HEK293T (cell line): ENCODE results near the gene MAPK8IP1.
"Not testable (repeated sequence)": the region's sequence is repeated elsewhere in the genome, so short reads cannot be mapped to it uniquely, and the experiment has no call there.

Experiments used
- CTCF ChIA-PET: fragments of 350-600 bp; formaldehyde crosslinking; extraction: SDS; loops from one replicate; lab custom pipeline; 2021; ENCODE audit warnings: antibody characterized with exemption, inconsistent platforms; lab: Yijun Ruan, JAX
- POLR2A ChIA-PET: fragments of 350-600 bp; formaldehyde crosslinking; extraction: SDS; loops from one replicate; lab custom pipeline; 2020; ENCODE audit warnings: antibody characterized with exemption, inconsistent platforms; lab: Yijun Ruan, JAX
- DNase-seq: peaks from one replicate; pipeline ENCODE4 v3.0.0; 2012; ENCODE audit warnings: mixed read lengths; ENCODE audit errors: extremely low spot score
- ARNT ChIP-seq: fragments of 450-650 bp; IDR thresholded peaks from 2 replicates; pipeline ENCODE4 v1.6.1; 2017; ENCODE audit warnings: mild to moderate bottlenecking
- BHLHE40 ChIP-seq: fragments of 450-650 bp; IDR thresholded peaks from 2 replicates; pipeline ENCODE4 v1.6.1; 2016; ENCODE audit warnings: mild to moderate bottlenecking, moderate library complexity, borderline replicate concordance
- CTBP1 ChIP-seq: fragments of 450-650 bp; IDR thresholded peaks from 2 replicates; pipeline ENCODE4 v1.6.1; 2016; ENCODE audit warnings: borderline replicate concordance
- ELF4 ChIP-seq: fragments of 450-650 bp; IDR thresholded peaks from 2 replicates; pipeline ENCODE4 v1.6.1; 2017; ENCODE audit warnings: antibody characterized with exemption
- FOXA1 ChIP-seq: fragments of 450-650 bp; IDR thresholded peaks from 2 replicates; pipeline ENCODE4 v1.6.1; 2016; ENCODE audit warnings: mild to moderate bottlenecking
- FOXK2 ChIP-seq: fragments of 450-650 bp; IDR thresholded peaks from 2 replicates; pipeline ENCODE4 v1.6.1; 2016; ENCODE audit warnings: mild to moderate bottlenecking
- FOXM1 ChIP-seq: fragments of 450-650 bp; IDR thresholded peaks from 2 replicates; pipeline ENCODE4 v1.6.1; 2017; ENCODE audit warnings: mild to moderate bottlenecking, borderline replicate concordance
- HDGF ChIP-seq: fragments of 450-650 bp; IDR thresholded peaks from 2 replicates; pipeline ENCODE4 v1.6.1; 2017; ENCODE audit warnings: antibody characterized with exemption, borderline replicate concordance
- L3MBTL2 ChIP-seq: fragments of 450-650 bp; conservative IDR thresholded peaks from 2 replicates; pipeline ENCODE4 v1.6.1; 2016; ENCODE audit warnings: mild to moderate bottlenecking
- LEF1 ChIP-seq: fragments of 450-650 bp; IDR thresholded peaks from 2 replicates; pipeline ENCODE4 v1.6.1; 2017; ENCODE audit warnings: mild to moderate bottlenecking, borderline replicate concordance
- NFRKB ChIP-seq: fragments of 450-650 bp; IDR thresholded peaks from 2 replicates; pipeline ENCODE4 v1.6.1; 2016; ENCODE audit warnings: mild to moderate bottlenecking, moderate library complexity
- SP1 ChIP-seq: fragments of 450-650 bp; IDR thresholded peaks from 2 replicates; pipeline ENCODE4 v1.6.1; 2017
- SUZ12 ChIP-seq: fragments of 450-650 bp; IDR thresholded peaks from 2 replicates; pipeline ENCODE4 v1.6.1; 2016; ENCODE audit warnings: mild to moderate bottlenecking
- TARDBP ChIP-seq: fragments of 450-650 bp; IDR thresholded peaks from 2 replicates; pipeline ENCODE4 v1.6.1; 2016
- ZNF384 ChIP-seq: fragments of 450-650 bp; IDR thresholded peaks from 2 replicates; pipeline ENCODE4 v1.6.1; 2016
- TF ChIP-seq, protein P1 (sequence below): fragments of 450-650 bp; IDR thresholded peaks from 2 replicates; pipeline ENCODE4 v1.6.1; 2016

Gene MAPK8IP1

DNA sequence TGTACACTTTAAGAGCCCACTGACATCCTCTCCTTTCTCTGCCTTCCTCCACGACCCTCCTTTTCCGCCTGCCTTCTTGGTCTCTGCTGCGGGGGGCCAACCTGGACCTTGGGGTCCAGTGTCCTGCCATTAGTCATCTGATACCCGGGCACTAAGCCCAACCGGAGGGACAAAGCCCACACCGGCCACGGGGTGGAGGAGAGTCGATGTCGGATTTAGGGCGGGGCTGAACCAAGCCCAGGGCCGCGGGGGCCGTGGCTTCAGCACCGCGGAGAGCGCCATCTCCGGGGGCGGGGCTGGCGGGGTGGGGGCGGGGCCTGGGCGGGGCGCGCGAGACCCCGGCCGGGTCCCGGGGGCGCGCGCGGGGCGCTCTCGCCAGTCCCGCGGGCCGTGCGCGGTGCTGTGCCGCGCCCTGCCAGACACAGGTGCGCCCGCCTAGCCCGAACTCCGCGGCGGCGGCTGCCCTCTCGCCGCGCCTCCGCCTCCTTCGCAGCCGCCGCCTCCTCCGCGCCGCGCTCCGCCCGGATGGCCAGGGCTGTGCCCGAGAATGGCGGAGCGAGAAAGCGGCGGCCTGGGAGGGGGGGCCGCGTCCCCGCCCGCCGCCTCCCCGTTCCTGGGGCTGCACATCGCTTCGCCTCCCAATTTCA, at the start of gene MAPK8IP1:
MAPK8IP1 (plus strand) TSS at position 378 of the 647 bp plus-strand sequence; CDS start at position 548, 170 bp downstream.
- DNase-seq, result peak; percentile 88
- ChIA-PET POLR2A (no interaction called here), CTCF (no interaction called here)
- TF ChIP-seq FOXA1 (no peak), ZNF384 (no peak), SP1 (no peak), SUZ12 (no peak), ARNT (no peak), FOXM1 (no peak), BHLHE40 (no peak), TARDBP (no peak), NFRKB (no peak), HDGF (no peak)

DNA sequence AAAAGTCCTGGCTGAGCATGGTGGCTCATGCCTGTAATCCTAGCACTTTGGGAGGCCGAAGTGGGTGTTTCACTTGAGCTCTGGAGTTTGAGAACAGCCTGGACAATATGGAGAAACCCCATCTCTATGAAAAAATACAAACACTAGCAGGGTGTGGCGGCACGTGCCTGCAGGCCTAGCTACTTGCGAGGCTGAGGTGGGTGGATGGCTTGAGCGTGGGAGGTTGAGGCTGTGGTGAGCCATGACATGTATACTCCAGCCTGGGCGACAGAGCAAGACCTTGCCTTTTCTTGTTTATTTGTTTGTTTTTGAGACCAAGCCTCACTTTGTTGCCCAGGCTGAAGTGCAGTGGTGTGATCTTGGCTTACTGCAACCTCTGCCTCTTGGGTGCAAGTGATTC, 46.2 kb upstream of the MAPK8IP1 start:
- CTCF ChIA-PET, result no interaction called here
- POLR2A ChIA-PET, result no interaction called here
- TF ChIP-seq HDGF (no peak), FOXA1 (no peak)
- no peak for DNase-seq

DNA sequence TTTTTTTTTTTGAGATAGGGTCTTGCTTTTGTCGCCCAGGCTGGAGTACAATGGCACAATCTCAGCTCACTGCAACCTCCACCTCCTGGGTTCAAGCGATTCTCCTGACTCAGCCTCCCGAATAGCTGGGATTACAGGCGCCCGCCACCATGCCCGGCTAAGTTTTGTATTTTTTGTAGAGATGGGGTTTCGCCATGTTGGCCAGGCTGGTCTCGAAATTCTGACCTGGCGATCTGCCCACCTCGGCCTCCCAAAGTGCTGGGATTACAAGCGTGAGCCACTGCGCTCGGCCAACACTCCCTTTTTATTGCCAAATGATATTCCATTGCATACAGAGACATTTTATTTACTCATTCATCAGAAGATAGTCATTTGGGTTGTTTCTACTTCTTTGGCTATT, 45.2 kb upstream of the MAPK8IP1 start:
- DNase-seq, CTCF ChIA-PET, POLR2A ChIA-PET: not testable (repeated sequence)

DNA sequence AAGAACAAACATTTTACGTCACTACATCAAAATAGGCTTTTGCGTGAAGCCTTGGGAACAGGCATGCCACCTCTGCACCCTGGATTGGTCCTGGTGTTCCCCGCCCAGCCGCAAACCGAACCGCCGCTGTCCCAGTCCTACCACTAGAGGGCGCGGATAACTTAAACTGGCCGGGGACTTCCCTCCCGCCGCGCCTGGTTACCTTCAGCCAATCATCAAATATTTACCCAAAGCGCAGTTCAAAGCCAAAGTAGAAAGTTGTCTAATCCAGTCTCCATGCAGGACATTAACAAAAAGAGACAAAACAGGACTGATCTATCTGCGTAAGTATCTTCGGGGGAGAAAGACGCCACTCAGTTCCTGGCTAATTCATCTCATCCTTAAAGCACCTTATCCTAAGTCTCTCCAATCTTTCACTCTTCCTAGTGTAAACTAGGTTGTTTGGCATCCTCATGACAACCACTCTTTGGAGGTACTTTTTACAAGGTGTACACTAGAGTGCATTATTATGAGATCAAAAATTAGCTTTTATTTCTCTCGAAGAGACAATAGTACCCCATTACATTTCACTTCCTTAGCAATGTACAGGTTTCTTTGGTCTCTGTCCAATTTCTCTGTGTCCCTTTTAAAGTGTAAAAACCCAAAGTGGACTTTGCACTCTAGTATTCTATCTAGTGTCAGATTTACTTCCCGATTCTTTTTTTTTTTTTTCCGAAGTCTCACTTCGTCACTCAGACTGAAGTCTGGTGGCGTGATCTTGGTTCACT, 42.1 kb upstream of the MAPK8IP1 start:
- TF ChIP-seq L3MBTL2, result no peak
- no peak for TF ChIP-seq ELF4
- TF ChIP-seq FOXK2, result no peak
- TF ChIP-seq, protein P1, sequence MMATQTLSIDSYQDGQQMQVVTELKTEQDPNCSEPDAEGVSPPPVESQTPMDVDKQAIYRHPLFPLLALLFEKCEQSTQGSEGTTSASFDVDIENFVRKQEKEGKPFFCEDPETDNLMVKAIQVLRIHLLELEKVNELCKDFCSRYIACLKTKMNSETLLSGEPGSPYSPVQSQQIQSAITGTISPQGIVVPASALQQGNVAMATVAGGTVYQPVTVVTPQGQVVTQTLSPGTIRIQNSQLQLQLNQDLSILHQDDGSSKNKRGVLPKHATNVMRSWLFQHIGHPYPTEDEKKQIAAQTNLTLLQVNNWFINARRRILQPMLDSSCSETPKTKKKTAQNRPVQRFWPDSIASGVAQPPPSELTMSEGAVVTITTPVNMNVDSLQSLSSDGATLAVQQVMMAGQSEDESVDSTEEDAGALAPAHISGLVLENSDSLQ, result peak; percentile 23; the same call in 1 of the 2 replicates
- TF ChIP-seq NFRKB, result no peak
- TF ChIP-seq HDGF, result no peak
- ChIA-PET CTCF (interaction anchor here (0.7 to 1.1 kb wide), 4 partner anchors 13 to 99 kb away, joined by 3 to 5 read pairs (median 4); no protein-coding TSS in a partner anchor), POLR2A (no interaction called here)
- peak; percentile 84 for DNase-seq

DNA sequence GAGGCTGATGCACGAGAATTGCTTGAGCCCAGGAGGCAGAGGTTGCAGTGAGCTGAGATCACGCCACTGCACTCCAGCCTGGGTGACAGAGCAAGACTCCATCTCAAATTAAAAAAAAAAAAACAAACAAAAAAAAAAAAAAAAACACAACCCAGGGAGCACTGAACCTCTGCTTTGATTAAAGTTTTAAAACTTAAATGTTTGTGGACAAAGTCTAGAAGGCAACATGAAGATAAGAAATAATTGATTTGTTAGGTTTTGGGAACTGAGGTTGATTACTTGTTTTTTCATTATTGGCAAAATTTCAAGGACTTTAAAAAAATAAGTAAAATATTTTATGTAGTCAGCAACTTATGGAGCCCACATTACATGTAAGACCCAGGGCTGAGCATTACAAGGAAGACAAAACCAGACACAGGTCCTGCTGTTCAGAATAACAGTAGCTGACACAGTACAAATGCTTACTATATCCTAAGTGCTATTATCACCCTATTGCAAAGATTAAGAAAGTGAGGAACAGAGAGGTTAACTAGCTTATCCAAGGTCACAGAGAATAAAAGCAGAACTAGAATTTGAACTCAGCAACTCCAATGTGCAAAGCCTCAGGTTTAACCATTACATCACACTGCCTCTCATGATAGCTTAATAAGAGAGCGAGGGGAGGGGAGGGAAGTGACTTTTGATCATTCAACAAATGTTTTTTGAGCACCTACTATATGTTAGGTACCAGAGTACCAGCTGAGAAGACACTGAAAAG, 40.5 kb upstream of the MAPK8IP1 start:
- TF ChIP-seq SUZ12, result no peak
- no peak for TF ChIP-seq CTBP1
- no peak for TF ChIP-seq ZNF384
- TF ChIP-seq TARDBP, result no peak
- TF ChIP-seq FOXK2, result no peak
- TF ChIP-seq HDGF, result no peak
- TF ChIP-seq BHLHE40, result no peak
- TF ChIP-seq SP1, result no peak
- TF ChIP-seq FOXA1, result no peak
- no peak for TF ChIP-seq FOXM1
- TF ChIP-seq L3MBTL2, result no peak
- no peak for TF ChIP-seq ARNT
- TF ChIP-seq ELF4, result no peak
- TF ChIP-seq, protein P1, result no peak
- TF ChIP-seq NFRKB, result no peak
- no peak for TF ChIP-seq LEF1
- no peak for DNase-seq
- POLR2A ChIA-PET, result no interaction called here
- CTCF ChIA-PET, result no interaction called here

DNA sequence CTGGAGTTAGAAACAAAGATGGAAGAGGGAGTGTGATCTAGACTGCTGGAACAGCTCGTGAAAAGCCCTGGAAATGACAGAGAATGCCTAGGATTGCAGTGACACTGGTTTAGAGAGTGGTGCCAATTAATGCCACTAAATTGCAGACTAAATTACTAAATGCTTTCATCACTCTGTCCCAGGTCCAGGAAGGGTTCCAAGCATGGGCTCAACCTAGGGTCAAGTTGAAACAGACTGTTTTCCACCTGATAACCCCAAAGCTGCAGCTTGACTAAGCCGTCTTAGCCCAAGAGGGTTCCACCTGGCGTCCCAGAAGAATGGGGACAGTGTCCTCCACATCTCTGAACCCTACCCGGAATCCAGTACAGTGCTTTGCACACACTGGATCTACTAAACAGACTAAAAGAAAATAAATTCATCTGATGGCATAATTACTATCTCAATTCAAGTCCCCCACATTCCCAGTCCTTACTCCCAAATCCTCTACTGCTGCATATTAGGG, 39.2 kb upstream of the MAPK8IP1 start:
- ChIA-PET POLR2A (interaction anchor here (0.7 to 1.5 kb wide), 2 partner anchors 15 to 41 kb away, joined by 3 read pairs; no protein-coding TSS in a partner anchor), CTCF (interaction anchor here (1.0 kb wide), 1 partner anchor 75 kb away, joined by 3 read pairs; no protein-coding TSS in a partner anchor)
- no peak for TF ChIP-seq HDGF
- no peak for TF ChIP-seq LEF1
- no peak for TF ChIP-seq FOXM1
- no peak for TF ChIP-seq NFRKB
- no peak for TF ChIP-seq ZNF384
- TF ChIP-seq, protein P1, result no peak
- no peak for TF ChIP-seq ELF4
- no peak for TF ChIP-seq ARNT
- TF ChIP-seq CTBP1, result no peak
- no peak for TF ChIP-seq BHLHE40
- no peak for TF ChIP-seq FOXK2
- no peak for TF ChIP-seq FOXA1
- no peak for TF ChIP-seq TARDBP
- no peak for TF ChIP-seq L3MBTL2
- TF ChIP-seq SUZ12, result no peak
- no peak for TF ChIP-seq SP1
- no peak for DNase-seq
